HepG2 (cell line): ENCODE data around the gene FAM174C. TPM values are rescaled to one million over a fixed set of nuclear protein-coding genes. Genes with fewer than 3 reads are reported as not detected.

Source experiments
- EP300 ChIP-seq, 3 experiments: sonication (generic) in 1 of 3; formaldehyde crosslinking in 1 of 3; IDR thresholded peaks; 2 replicates each; pipeline versions ENCODE4 v1.5.1 to v1.6.1; 2011 to 2020; ENCODE audit warnings: low read depth in 2 of 3, low read length in 2 of 3, borderline replicate concordance in 1 of 3, improper control_type of control experiment in 1 of 3, mild to moderate bottlenecking in 1 of 3, missing genetic modification reagents in 1 of 3, moderate library complexity in 1 of 3
- FOXK2 ChIP-seq: fragments of 450-650 bp; IDR thresholded peaks from 2 replicates; pipeline ENCODE4 v1.6.1; 2016
- GZF1 ChIP-seq: sonication (generic); formaldehyde crosslinking; IDR thresholded peaks from 2 replicates; pipeline ENCODE4 v1.5.1; 2020; ENCODE audit warnings: mild to moderate bottlenecking, missing genetic modification reagents
- ISL2 ChIP-seq: sonication (generic); formaldehyde crosslinking; IDR thresholded peaks from 2 replicates; pipeline ENCODE4 v1.5.0; 2020; ENCODE audit warnings: missing genetic modification reagents
- MZF1 ChIP-seq: sonication (generic); formaldehyde crosslinking; IDR thresholded peaks from 2 replicates; pipeline ENCODE4 v1.8.1; 2023; ENCODE audit warnings: mild to moderate bottlenecking, missing genetic modification reagents, borderline replicate concordance
- NFE2L1 ChIP-seq: sonication (generic); formaldehyde crosslinking; IDR thresholded peaks from 2 replicates; pipeline ENCODE4 v1.4.0; 2020; ENCODE audit warnings: missing genetic modification reagents, mild to moderate bottlenecking, borderline replicate concordance
- NONO ChIP-seq, 2 experiments: fragments of 450-650 bp in 1 of 2; sonication (generic) in 1 of 2; formaldehyde crosslinking in 1 of 2; IDR thresholded peaks in 1 of 2; conservative IDR thresholded peaks in 1 of 2; 2 replicates each; pipeline versions ENCODE4 v1.6.1 to v1.8.0; 2017 to 2022; ENCODE audit warnings: mild to moderate bottlenecking in 1 of 2, missing genetic modification reagents in 1 of 2, moderate library complexity in 1 of 2
- RBFOX2 ChIP-seq: fragments of 200-400 bp; formaldehyde crosslinking; IDR thresholded peaks from 2 replicates; pipeline ENCODE4 v1.6.1; 2017; ENCODE audit warnings: low read depth, mild to moderate bottlenecking, low read length
- REST ChIP-seq, 2 experiments: IDR thresholded peaks; 2 replicates each; pipeline ENCODE4 v1.6.1; 2011 to 2012; ENCODE audit warnings: low read length in 2 of 2, borderline replicate concordance in 1 of 2, low read depth in 1 of 2, mild to moderate bottlenecking in 1 of 2, moderate library complexity in 1 of 2
- RFX3 ChIP-seq: IDR thresholded peaks from 2 replicates; pipeline ENCODE4 v1.6.1; 2016; ENCODE audit warnings: missing biosample characterization, missing genetic modification reagents
- TAF1 ChIP-seq: sonication (generic); formaldehyde crosslinking; IDR thresholded peaks from 2 replicates; pipeline ENCODE4 v1.4.0; 2020; ENCODE audit warnings: missing genetic modification reagents
- TFDP1 ChIP-seq: IDR thresholded peaks from 2 replicates; pipeline ENCODE4 v1.6.1; 2016; ENCODE audit warnings: missing compliant biosample characterization, missing genetic modification reagents, borderline replicate concordance
- TIGD3 ChIP-seq: sonication (generic); formaldehyde crosslinking; IDR thresholded peaks from 2 replicates; pipeline ENCODE4 v1.5.1; 2020; ENCODE audit warnings: mild to moderate bottlenecking, missing genetic modification reagents, borderline replicate concordance
- ZFP37 ChIP-seq: sonication (generic); formaldehyde crosslinking; IDR thresholded peaks from 2 replicates; pipeline ENCODE4 v1.4.0; 2020; ENCODE audit warnings: missing genetic modification reagents, borderline replicate concordance
- ZMYM3 ChIP-seq: sonication (generic); formaldehyde crosslinking; IDR thresholded peaks from 2 replicates; pipeline ENCODE4 v1.5.1; 2020; ENCODE audit warnings: mild to moderate bottlenecking, missing genetic modification reagents
- ZMYM4 ChIP-seq: sonication (generic); formaldehyde crosslinking; IDR thresholded peaks from 2 replicates; pipeline ENCODE4 v1.8.1; 2023; ENCODE audit warnings: mild to moderate bottlenecking, missing genetic modification reagents
- ZNF282 ChIP-seq: fragments of 450-650 bp; IDR thresholded peaks from 2 replicates; pipeline ENCODE4 v1.6.1; 2018; ENCODE audit not compliant: partially characterized antibody
- ZNF543 ChIP-seq: sonication (generic); formaldehyde crosslinking; IDR thresholded peaks from 2 replicates; pipeline ENCODE4 v1.4.0; 2020; ENCODE audit warnings: mild to moderate bottlenecking, missing genetic modification reagents
- ZNF589 ChIP-seq: sonication (generic); formaldehyde crosslinking; conservative IDR thresholded peaks from 2 replicates; pipeline ENCODE4 v1.8.0; 2022; ENCODE audit warnings: mild to moderate bottlenecking, moderate library complexity, missing genetic modification reagents
- ZNF674 ChIP-seq: sonication (generic); formaldehyde crosslinking; IDR thresholded peaks from 2 replicates; pipeline ENCODE4 v1.5.0; 2020; ENCODE audit warnings: low read depth, mild to moderate bottlenecking, missing genetic modification reagents
- ZNF891 ChIP-seq: sonication (generic); formaldehyde crosslinking; IDR thresholded peaks from 2 replicates; pipeline ENCODE4 v1.5.0; 2020; ENCODE audit warnings: mild to moderate bottlenecking, missing genetic modification reagents
- ZSCAN29 ChIP-seq: sonication (generic); formaldehyde crosslinking; conservative IDR thresholded peaks from 2 replicates; pipeline ENCODE4 v1.4.0; 2020; ENCODE audit warnings: mild to moderate bottlenecking, missing genetic modification reagents
- ZSCAN31 ChIP-seq: sonication (generic); formaldehyde crosslinking; IDR thresholded peaks from 2 replicates; pipeline ENCODE4 v1.5.0; 2020; ENCODE audit warnings: low read depth, mild to moderate bottlenecking, missing genetic modification reagents
- polyA plus RNA-seq, 8 experiments: library from polyadenylated mRNA; depleted of rRNA in 3 of 8; stranded (reverse) in 7 of 8; unstranded in 1 of 8; fragments of >200 nt; fragmentation: Illumina TruSeq in 4 of 8; extraction: Trizol in 4 of 8; gene quantifications; 2 replicates each; pipeline versions ENCODE4 v1.2.1 to v1.2.3, GENCODE V29; 2011 to 2016; ENCODE audit warnings: low read depth in 4 of 8, missing spikeins in 1 of 8, mixed read lengths in 1 of 8; ENCODE audit not compliant: insufficient read depth in 1 of 8
- total RNA-seq, 5 experiments: library from RNA; depleted of rRNA; stranded (reverse); fragments of >200 nt; fragmentation: Illumina TruSeq; extraction: Trizol; gene quantifications; 2 replicates each; pipeline ENCODE4 v1.2.3, GENCODE V29; 2016; ENCODE audit warnings: low read depth in 1 of 5

Gene FAM174C
- total and polyA plus RNA-seq, 2 of the 13 experiments (the other 11 are each of a cell fraction or from before 2014, with no cell fraction given): 19.5 to 31.3 TPM

GRCh38 chr19:1244693-1245451, 30.5 kb upstream of the FAM174C start (continued):
- TF ChIP-seq RFX3 (CRISPR knock-in tag) (no peak; the same call in 1 of the 2 replicates), ZNF282 (no peak), ISL2 (CRISPR knock-in tag) (peak; percentile 55; the same call in 1 of the 2 replicates), ZSCAN31 (CRISPR knock-in tag) (peak; percentile 83; the same call in 1 of the 2 replicates), TFDP1 (CRISPR knock-in tag) (peak; percentile 59; the same call in 1 of the 2 replicates), NFE2L1 (CRISPR knock-in tag) (no peak), ZSCAN29 (CRISPR knock-in tag) (peak; percentile 92), ZMYM3 (CRISPR knock-in tag) (peak; percentile 68; the same call in 1 of the 2 replicates), TAF1 (CRISPR knock-in tag) (no peak; the same call in 1 of the 2 replicates), GZF1 (CRISPR knock-in tag) (0 out of 2 replicates have a peak, but pooled peaks have one; percentile 42), RBFOX2 (peak; percentile 89), ZFP37 (CRISPR knock-in tag) (peak; percentile 42; the same call in 1 of the 2 replicates), ZNF674 (peak; percentile 60; the same call in 1 of the 2 replicates), NONO (IDR thresholded peaks at IDR 0.05) (no peak), NONO (CRISPR knock-in tag; conservative IDR thresholded peaks at IDR 0.05) (peak; percentile 94), ZMYM4 (CRISPR knock-in tag) (peak; percentile 73), ZNF543 (CRISPR knock-in tag) (peak; percentile 68; the same call in 1 of the 2 replicates), MZF1 (0 out of 2 replicates have a peak, but pooled peaks have one; percentile 16), REST (IDR thresholded peaks at IDR 0.05; ENCODE audit: borderline replicate concordance in 1 of 2, low read depth in 1 of 2, low read length in 2 of 2) (0 out of 4 replicates have a peak, but pooled peaks of 1 of the 2 experiments have one; percentile 40), ZNF589 (CRISPR knock-in tag) (no peak), TIGD3 (no peak), EP300 (IDR thresholded peaks at IDR 0.05; ENCODE audit: low read depth in 2 of 2, low read length in 2 of 2) (peak in 1 of 2 experiments; percentile 81; a peak in 2 of 4 replicates), EP300 (CRISPR knock-in tag; IDR thresholded peaks at IDR 0.05; ENCODE audit: borderline replicate concordance) (peak; percentile 80), FOXK2 (no peak), ZNF891 (no peak)
